ENCODE data around the gene PSMD8. TPM values are rescaled to one million over a fixed set of nuclear protein-coding genes. Genes with fewer than 3 reads are reported as not detected.

The PSMD8 gene
- total RNA-seq, 1 experiment from 2014 or later, result 367 TPM

- no peaks in the 10 kb centered on the region for H3K79me2 ChIP-seq (ENCODE audit: low read length)
- H3K4me2 ChIP-seq (ENCODE audit: low read length), result no peak overlapping the region
- peaks cover 15% of the 10 kb centered on the region for H3K36me3 ChIP-seq (ENCODE audit: low read depth, low read length)
- no peaks in the 10 kb centered on the region for H3K27me3 ChIP-seq (ENCODE audit: low read length)
- H3K9me3 ChIP-seq (ENCODE audit: low read length), result no peaks in the 10 kb centered on the region
- no peak for DNase-seq
- no peak overlapping the region for H3K27ac ChIP-seq (ENCODE audit: low read length)
- peaks cover 7% of the 10 kb centered on the region; the same call in 1 of the 2 replicates for H3K4me1 ChIP-seq (ENCODE audit: insufficient read depth, low read length)
- CTCF ChIA-PET, result no interaction called here
- no peaks in the 10 kb centered on the region for H3K9me2 ChIP-seq (replicated peaks; ENCODE audit: low read length)
- H3F3A ChIP-seq (ENCODE audit: low read length, unreplicated experiment), result no peaks in the 10 kb centered on the region
- no peak overlapping the region for H3K4me3 ChIP-seq (ENCODE audit: low read length)
- TF ChIP-seq EZH2 (IDR thresholded peaks at IDR 0.05; ENCODE audit: low read length, unreplicated experiment) (no peak), CTCF (conservative IDR thresholded peaks at IDR 0.05; ENCODE audit: low read depth, low read length) (no peak), EZH2phosphoT487 (IDR thresholded peaks at IDR 0.05; ENCODE audit: borderline replicate concordance, low read length) (no peak)
- no peak overlapping the region for H2AFZ ChIP-seq (ENCODE audit: low read length)
- BruUV-seq (replicated peaks), result no TSS peak
- POLR2A ChIA-PET (ENCODE audit: unreplicated experiment), result no interaction called here
- H3K9ac ChIP-seq (ENCODE audit: low read length), result no peak overlapping the region
- H4K20me1 ChIP-seq (ENCODE audit: low read length), result no peaks in the 10 kb centered on the region
- intact Hi-C loops (cut with micrococcal nuclease), result loop anchor here (5.0 kb wide), 1 partner anchor 49 kb away; the partner anchor contains the start of gene CATSPERG
- ATAC-seq, result no peak
Measured at GRCh38 chr19:38385804-38386257, 11.5 kb downstream of the PSMD8 start.

DNA sequence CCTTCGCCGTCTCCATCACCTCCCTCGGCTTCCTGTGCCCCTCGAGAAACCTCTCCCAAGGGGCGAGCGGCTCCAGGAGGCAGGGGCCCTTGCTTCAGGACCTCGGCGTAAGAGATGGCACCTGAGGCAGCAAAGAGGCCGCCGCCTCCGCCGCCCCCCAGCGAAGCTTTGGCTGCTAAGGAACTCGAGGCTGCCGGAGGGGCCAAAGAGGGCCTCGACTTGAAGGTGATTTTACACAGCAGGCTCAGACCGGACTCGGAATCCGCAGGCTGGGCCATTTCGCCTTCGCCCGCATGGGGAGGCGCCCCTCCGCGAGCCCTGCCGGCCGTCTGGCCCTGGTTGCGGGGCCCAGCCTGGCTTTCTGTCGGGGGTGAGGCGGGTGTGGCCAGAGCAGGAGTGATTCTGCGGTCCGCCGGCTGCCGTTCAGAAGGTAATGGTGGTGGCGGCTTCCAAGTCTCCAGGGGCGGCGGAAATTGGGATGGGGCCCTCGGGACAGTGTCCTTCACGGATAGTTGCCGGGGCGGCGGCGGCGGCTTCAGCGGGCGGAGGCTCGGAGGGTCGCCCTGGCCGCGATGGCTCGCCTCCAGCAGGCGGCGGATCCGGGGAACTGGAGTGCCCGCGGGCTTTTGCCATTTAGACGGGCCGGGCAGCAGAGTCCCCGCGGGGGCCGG lies 12.1 kb downstream of the PSMD8 start:
- intact Hi-C loops (cut with micrococcal nuclease), result loop anchor here (5.0 kb wide), 1 partner anchor 49 kb away; the partner anchor contains the start of gene CATSPERG
- H3K9me2 ChIP-seq (replicated peaks; ENCODE audit: low read length), result no peaks in the 10 kb centered on the region
- H3K9ac ChIP-seq (ENCODE audit: low read length), result no peak overlapping the region
- H3K9me3 ChIP-seq (ENCODE audit: low read length), result no peaks in the 10 kb centered on the region
- H4K20me1 ChIP-seq (ENCODE audit: low read length), result no peaks in the 10 kb centered on the region
- DNase-seq (no peak), ATAC-seq (no peak)
- no peak overlapping the region for H3K27ac ChIP-seq (ENCODE audit: low read length)
- ChIA-PET POLR2A (ENCODE audit: unreplicated experiment) (no interaction called here), CTCF (no interaction called here)
- TF ChIP-seq CTCF (conservative IDR thresholded peaks at IDR 0.05; ENCODE audit: low read depth, low read length) (no peak), EZH2phosphoT487 (IDR thresholded peaks at IDR 0.05; ENCODE audit: borderline replicate concordance, low read length) (no peak), EZH2 (IDR thresholded peaks at IDR 0.05; ENCODE audit: low read length, unreplicated experiment) (no peak)
- H3K4me1 ChIP-seq (ENCODE audit: insufficient read depth, low read length), result peaks cover 7% of the 10 kb centered on the region; the same call in 1 of the 2 replicates
- H3K4me2 ChIP-seq (ENCODE audit: low read length), result no peak overlapping the region
- no TSS peak for BruUV-seq (replicated peaks)
- H2AFZ ChIP-seq (ENCODE audit: low read length), result no peak overlapping the region
- H3K4me3 ChIP-seq (ENCODE audit: low read length), result no peak overlapping the region
- no peaks in the 10 kb centered on the region for H3K27me3 ChIP-seq (ENCODE audit: low read length)
- peaks cover 11% of the 10 kb centered on the region for H3K36me3 ChIP-seq (ENCODE audit: low read depth, low read length)
- no peaks in the 10 kb centered on the region for H3F3A ChIP-seq (ENCODE audit: low read length, unreplicated experiment)
- no peaks in the 10 kb centered on the region for H3K79me2 ChIP-seq (ENCODE audit: low read length)

Measured in PC-3 (cell line).